ENCODE results near the gene GRIK4. TPM values are rescaled to one million over a fixed set of nuclear protein-coding genes. Genes with fewer than 3 reads are reported as not detected.

Gene GRIK4
- total RNA-seq, 1 experiment from 2014 or later, result not detected

- TF ChIP-seq, protein P1, sequence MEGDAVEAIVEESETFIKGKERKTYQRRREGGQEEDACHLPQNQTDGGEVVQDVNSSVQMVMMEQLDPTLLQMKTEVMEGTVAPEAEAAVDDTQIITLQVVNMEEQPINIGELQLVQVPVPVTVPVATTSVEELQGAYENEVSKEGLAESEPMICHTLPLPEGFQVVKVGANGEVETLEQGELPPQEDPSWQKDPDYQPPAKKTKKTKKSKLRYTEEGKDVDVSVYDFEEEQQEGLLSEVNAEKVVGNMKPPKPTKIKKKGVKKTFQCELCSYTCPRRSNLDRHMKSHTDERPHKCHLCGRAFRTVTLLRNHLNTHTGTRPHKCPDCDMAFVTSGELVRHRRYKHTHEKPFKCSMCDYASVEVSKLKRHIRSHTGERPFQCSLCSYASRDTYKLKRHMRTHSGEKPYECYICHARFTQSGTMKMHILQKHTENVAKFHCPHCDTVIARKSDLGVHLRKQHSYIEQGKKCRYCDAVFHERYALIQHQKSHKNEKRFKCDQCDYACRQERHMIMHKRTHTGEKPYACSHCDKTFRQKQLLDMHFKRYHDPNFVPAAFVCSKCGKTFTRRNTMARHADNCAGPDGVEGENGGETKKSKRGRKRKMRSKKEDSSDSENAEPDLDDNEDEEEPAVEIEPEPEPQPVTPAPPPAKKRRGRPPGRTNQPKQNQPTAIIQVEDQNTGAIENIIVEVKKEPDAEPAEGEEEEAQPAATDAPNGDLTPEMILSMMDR (IDR thresholded peaks at IDR 0.05; ENCODE audit: unreplicated experiment), result no peak
- DNase-seq (ENCODE audit: unreplicated experiment), result no peak
- H3K4me3 Mint-ChIP-seq (ENCODE audit: unreplicated experiment), result no peak overlapping the region
- intact Hi-C loops (cut with micrococcal nuclease), result no loop called here
- H3K9me3 Mint-ChIP-seq (ENCODE audit: unreplicated experiment), result no peaks in the 10 kb centered on the region
- peaks cover 46% of the 10 kb centered on the region for H3K27me3 Mint-ChIP-seq (ENCODE audit: insufficient read depth, unreplicated experiment)
- no peaks in the 10 kb centered on the region for H3K36me3 Mint-ChIP-seq (ENCODE audit: insufficient read depth, unreplicated experiment)
- CTCF ChIA-PET, result no interaction called here
- BruUV-seq (replicated peaks), result no TSS peak
- no peaks in the 10 kb centered on the region for H3K4me1 Mint-ChIP-seq (ENCODE audit: insufficient read depth, unreplicated experiment)
- H3K27ac Mint-ChIP-seq (ENCODE audit: low read depth, unreplicated experiment), result no peak overlapping the region
- POLR2A ChIA-PET, result no interaction called here
Observed at GRCh38 chr11:120823159-120823558, 311.6 kb downstream of the GRIK4 start.

- ChIA-PET POLR2A (no interaction called here), CTCF (interaction anchor here (0.7 kb wide), 1 partner anchor 882 kb away, joined by 4 read pairs; no protein-coding TSS in a partner anchor)
- Mint-ChIP-seq H3K4me3 (ENCODE audit: unreplicated experiment) (no peak overlapping the region), H3K4me1 (ENCODE audit: insufficient read depth, unreplicated experiment) (no peaks in the 10 kb centered on the region), H3K27me3 (ENCODE audit: insufficient read depth, unreplicated experiment) (peaks cover 46% of the 10 kb centered on the region), H3K27ac (ENCODE audit: low read depth, unreplicated experiment) (no peak overlapping the region), H3K9me3 (ENCODE audit: unreplicated experiment) (no peaks in the 10 kb centered on the region), H3K36me3 (ENCODE audit: insufficient read depth, unreplicated experiment) (no peaks in the 10 kb centered on the region)
- TF ChIP-seq, protein P1 (IDR thresholded peaks at IDR 0.05; ENCODE audit: unreplicated experiment), result no peak
- BruUV-seq (replicated peaks), result no TSS peak
- DNase-seq (ENCODE audit: unreplicated experiment), result no peak
- intact Hi-C loops (cut with micrococcal nuclease), result no loop called here
Observed at GRCh38 chr11:120824242-120824641, 312.7 kb downstream of the GRIK4 start.

DNA sequence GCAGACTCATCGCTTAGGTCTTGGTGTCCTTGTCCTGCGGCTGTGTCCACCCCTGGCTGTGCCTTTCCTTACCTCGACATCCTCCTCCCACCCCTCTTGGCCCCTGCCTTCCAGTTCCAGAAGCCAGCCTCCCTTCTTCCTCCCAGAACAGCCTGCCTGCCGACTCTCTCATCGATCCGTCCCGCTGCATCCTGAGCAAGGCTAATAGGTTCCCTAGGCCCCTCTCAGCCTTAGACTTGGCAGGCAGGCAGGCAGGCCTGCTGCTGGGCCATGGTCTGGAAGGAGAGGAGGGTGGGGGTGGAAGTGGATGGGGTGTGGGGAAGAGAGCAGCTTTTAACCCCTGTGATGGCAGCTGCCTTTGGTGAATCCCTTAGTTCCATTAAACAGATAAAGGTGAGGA is 315.6 kb downstream of the GRIK4 start:
- peaks cover 33% of the 10 kb centered on the region for H3K27me3 Mint-ChIP-seq (ENCODE audit: insufficient read depth, unreplicated experiment)
- no TSS peak for BruUV-seq (replicated peaks)
- DNase-seq (ENCODE audit: unreplicated experiment), result no peak
- intact Hi-C loops (cut with micrococcal nuclease), result no loop called here
- H3K27ac Mint-ChIP-seq (ENCODE audit: low read depth, unreplicated experiment), result no peak overlapping the region
- CTCF ChIA-PET, result no interaction called here
- H3K4me1 Mint-ChIP-seq (ENCODE audit: insufficient read depth, unreplicated experiment), result no peaks in the 10 kb centered on the region
- no peaks in the 10 kb centered on the region for H3K9me3 Mint-ChIP-seq (ENCODE audit: unreplicated experiment)
- no peaks in the 10 kb centered on the region for H3K36me3 Mint-ChIP-seq (ENCODE audit: insufficient read depth, unreplicated experiment)
- POLR2A ChIA-PET, result no interaction called here
- TF ChIP-seq, protein P1 (IDR thresholded peaks at IDR 0.05; ENCODE audit: unreplicated experiment), result no peak
- no peak overlapping the region for H3K4me3 Mint-ChIP-seq (ENCODE audit: unreplicated experiment)

- Mint-ChIP-seq H3K9me3 (ENCODE audit: unreplicated experiment) (no peaks in the 10 kb centered on the region), H3K36me3 (ENCODE audit: insufficient read depth, unreplicated experiment) (no peaks in the 10 kb centered on the region), H3K27ac (ENCODE audit: low read depth, unreplicated experiment) (no peak overlapping the region), H3K4me3 (ENCODE audit: unreplicated experiment) (no peak overlapping the region), H3K4me1 (ENCODE audit: insufficient read depth, unreplicated experiment) (no peaks in the 10 kb centered on the region), H3K27me3 (ENCODE audit: insufficient read depth, unreplicated experiment) (peaks cover 36% of the 10 kb centered on the region)
- CTCF ChIA-PET, result no interaction called here
- POLR2A ChIA-PET, result no interaction called here
- BruUV-seq (replicated peaks), result no TSS peak
- intact Hi-C loops (cut with micrococcal nuclease), result no loop called here
- DNase-seq (ENCODE audit: unreplicated experiment), result no peak
- TF ChIP-seq, protein P1 (IDR thresholded peaks at IDR 0.05; ENCODE audit: unreplicated experiment), result no peak
Observed at GRCh38 chr11:120827820-120828219, 316.3 kb downstream of the GRIK4 start.

Data from MCF 10A (cell line).